Thymus (tissue), 11 donors: Measurements from ENCODE around the gene TBX18. TPM values are rescaled to one million over a fixed set of nuclear protein-coding genes. Genes with fewer than 3 reads are reported as not detected.

ENCODE experiments used
- DNase-seq, 9 donors: peaks; one replicate each; pipeline ENCODE4 v3.0.0-alpha.2; 2013; ENCODE audit warnings: low spot score in 9 of 9, low read depth in 6 of 9, missing footprints in 1 of 9
- H3K27ac ChIP-seq, 2 donors: one replicate each; pipeline ENCODE4 v1.5.1; 2013; ENCODE audit warnings: control low read depth in 1 of 2, low read depth in 1 of 2, low read length in 1 of 2, mild to moderate bottlenecking in 1 of 2, moderate library complexity in 1 of 2
- H3K27me3 ChIP-seq, 2 donors: one replicate each; pipeline ENCODE4 v1.5.1; 2013; ENCODE audit warnings: low read length in 1 of 2; ENCODE audit not compliant: control insufficient read depth in 2 of 2, insufficient read depth in 1 of 2
- H3K36me3 ChIP-seq, 2 donors: one replicate each; pipeline ENCODE4 v1.5.1; 2013; ENCODE audit warnings: low read length in 1 of 2, mild to moderate bottlenecking in 1 of 2, moderate library complexity in 1 of 2; ENCODE audit not compliant: control insufficient read depth in 2 of 2, insufficient read depth in 2 of 2
- H3K4me1 ChIP-seq, 2 donors: one replicate each; pipeline ENCODE4 v1.5.1; 2013; ENCODE audit warnings: low read length in 2 of 2; ENCODE audit not compliant: control insufficient read depth in 2 of 2, insufficient read depth in 2 of 2
- H3K4me3 ChIP-seq, 2 donors: one replicate each; pipeline ENCODE4 v1.5.1; 2013; ENCODE audit warnings: low read length in 2 of 2, control low read depth in 1 of 2, mild to moderate bottlenecking in 1 of 2
- H3K9me3 ChIP-seq, 2 donors: one replicate each; pipeline ENCODE4 v1.5.1; 2013; ENCODE audit warnings: low read length in 1 of 2, mild to moderate bottlenecking in 1 of 2; ENCODE audit not compliant: control insufficient read depth in 2 of 2, insufficient read depth in 1 of 2
- WGBS: extraction: QIAGEN DNeasy Blood & Tissue Kit; methylation state at CpG from one replicate; pipeline ENCODE4 v1.1.7; 2013; 5-methylcytosine and 5-hydroxymethylcytosine counted together
- polyA plus RNA-seq: library from polyadenylated mRNA; stranded (reverse); fragments of 200-250 nt; gene quantifications from one replicate; pipeline ENCODE4 v1.2.3, GENCODE V29; 2013
- total RNA-seq: library from RNA; stranded (reverse); fragments of 120-200 nt; gene quantifications from one replicate; pipeline ENCODE4 v1.2.4, GENCODE V29; 2013
- donor health status: healthy.

The TBX18 gene
- total and polyA plus RNA-seq, 2 donors: 0.90 to 1.3 TPM

DNA sequence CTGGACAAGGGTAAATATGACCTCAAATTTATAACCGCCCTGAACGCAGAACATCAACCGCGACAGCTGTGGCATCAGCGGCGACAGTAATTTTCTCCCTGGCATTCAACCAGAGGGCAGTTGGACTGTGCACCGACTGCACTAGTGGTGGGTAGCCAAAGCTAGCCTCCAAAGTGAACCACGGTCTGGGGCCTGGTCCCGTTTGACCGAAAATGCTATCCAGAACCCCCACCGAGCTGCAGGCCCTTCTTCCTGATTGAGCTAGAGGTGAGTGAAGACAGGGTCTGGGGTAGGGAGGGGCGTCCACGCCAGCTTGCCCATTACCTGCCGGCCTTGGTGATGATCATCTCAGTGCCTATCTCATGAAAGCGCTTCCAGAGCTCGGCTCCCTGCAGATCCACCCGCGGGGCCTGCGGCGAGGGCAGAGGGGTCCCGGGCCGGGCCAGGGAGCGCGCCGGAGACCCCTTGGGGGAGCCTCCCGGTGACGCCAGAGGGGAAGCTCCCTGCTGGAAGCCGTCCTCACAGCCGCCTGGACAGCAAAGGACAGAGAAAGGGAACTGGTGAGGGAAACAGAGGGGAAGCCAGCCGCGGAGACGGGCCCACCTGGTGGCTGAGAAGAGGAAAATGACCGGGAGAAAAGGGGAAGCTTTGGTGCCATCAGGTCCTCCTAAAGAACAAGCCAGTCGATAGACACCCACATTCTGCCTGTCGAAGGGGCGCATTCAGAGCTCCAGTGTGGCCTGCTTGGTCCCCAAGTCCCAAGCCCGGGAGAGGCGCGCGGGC lies 2.0 kb downstream of the TBX18 start:
- H3K27ac ChIP-seq: peak overlapping the region in 1 of 2 donors; percentile 17
- WGBS: 6% methylated on average over 40 of the region's 40 CpGs
- H3K9me3 ChIP-seq: peaks cover 1 to 29% of the 10 kb centered on the region in 2 donors
- peaks cover 51 to 80% of the 10 kb centered on the region in 2 donors for H3K27me3 ChIP-seq
- no peaks in the 10 kb centered on the region for H3K36me3 ChIP-seq
- peak overlapping the region in 1 of 2 donors; percentile 13 for H3K4me3 ChIP-seq
- DNase-seq: no peak
- peaks cover 0 to 16% of the 10 kb centered on the region in 2 donors for H3K4me1 ChIP-seq

- peaks cover 16 to 45% of the 10 kb centered on the region in 2 donors for H3K27me3 ChIP-seq
- no peaks in the 10 kb centered on the region for H3K36me3 ChIP-seq
- peaks cover 0 to 4% of the 10 kb centered on the region in 2 donors for H3K9me3 ChIP-seq
- H3K27ac ChIP-seq: no peak overlapping the region
- DNase-seq: no peak
- no peak overlapping the region for H3K4me3 ChIP-seq
- H3K4me1 ChIP-seq: peaks cover 0 to 2% of the 10 kb centered on the region in 2 donors
Observed at GRCh38 chr6:84758486-84758885, 5.9 kb downstream of the TBX18 start.

- no peak overlapping the region for H3K4me3 ChIP-seq
- peaks cover 3 to 29% of the 10 kb centered on the region in 2 donors for H3K27me3 ChIP-seq
- no peak for DNase-seq
- H3K4me1 ChIP-seq: no peaks in the 10 kb centered on the region
- no peak overlapping the region for H3K27ac ChIP-seq
- H3K9me3 ChIP-seq: no peaks in the 10 kb centered on the region
- H3K36me3 ChIP-seq: no peaks in the 10 kb centered on the region
- 88% methylated on average over 6 of the region's 6 CpGs for WGBS
Observed at GRCh38 chr6:84756877-84757276, 7.5 kb downstream of the TBX18 start.

DNA sequence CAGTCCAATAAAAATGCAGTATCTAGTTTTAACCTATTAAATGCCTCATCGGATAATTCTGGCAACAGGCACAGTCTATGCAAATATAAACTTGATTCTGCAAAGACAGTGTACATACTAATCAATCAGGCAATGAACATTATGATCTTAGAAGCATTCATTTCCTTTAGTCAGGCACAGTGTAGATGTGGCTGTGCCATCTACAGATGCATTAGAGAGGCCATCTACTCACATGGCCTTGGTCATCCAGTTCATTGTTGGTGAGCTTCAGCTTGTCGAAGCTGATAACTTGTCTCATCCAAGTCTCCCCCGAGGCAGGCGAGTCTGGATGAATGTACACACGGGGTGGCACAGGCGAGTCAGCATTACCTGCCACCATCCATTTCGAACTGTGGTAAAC lies 7.9 kb downstream of the TBX18 start:
- WGBS: 89% methylated on average over 7 of the region's 7 CpGs
- DNase-seq: no peak
- Histone ChIP-seq H3K4me1 (no peaks in the 10 kb centered on the region), H3K27me3 (peaks cover 2 to 25% of the 10 kb centered on the region in 2 donors), H3K36me3 (no peaks in the 10 kb centered on the region), H3K4me3 (no peak overlapping the region), H3K27ac (no peak overlapping the region), H3K9me3 (no peaks in the 10 kb centered on the region)

- WGBS: 81% methylated on average over 1 of the region's 1 CpG
- Histone ChIP-seq H3K27ac (no peak overlapping the region), H3K4me1 (no peaks in the 10 kb centered on the region)
Observed at GRCh38 chr6:84753173-84753572, 11.2 kb downstream of the TBX18 start.

GRCh38 chr6:84752118-84752850 lies 12.1 kb downstream of the TBX18 start:
- no peak for DNase-seq
- Histone ChIP-seq H3K4me3 (no peak overlapping the region), H3K27me3 (peaks cover 0 to 5% of the 10 kb centered on the region in 2 donors), H3K36me3 (no peaks in the 10 kb centered on the region), H3K9me3 (no peaks in the 10 kb centered on the region), H3K27ac (no peak overlapping the region), H3K4me1 (no peaks in the 10 kb centered on the region)
- WGBS: 87% methylated on average over 5 of the region's 5 CpGs

More at GRCh38 chr6:84753173-84753572, 11.2 kb downstream of the TBX18 start:
- no peak overlapping the region for H3K4me3 ChIP-seq
- H3K36me3 ChIP-seq: no peaks in the 10 kb centered on the region
- peaks cover 0 to 8% of the 10 kb centered on the region in 2 donors for H3K27me3 ChIP-seq
- no peak for DNase-seq
- no peaks in the 10 kb centered on the region for H3K9me3 ChIP-seq

GRCh38 chr6:84749181-84749580 lies 15.2 kb downstream of the TBX18 start:
- no peaks in the 10 kb centered on the region for H3K36me3 ChIP-seq
- no peaks in the 10 kb centered on the region for H3K4me1 ChIP-seq
- no peaks in the 10 kb centered on the region for H3K9me3 ChIP-seq
- H3K27me3 ChIP-seq: no peaks in the 10 kb centered on the region
- no peak overlapping the region for H3K27ac ChIP-seq
- no peak overlapping the region for H3K4me3 ChIP-seq
- no peak for DNase-seq

- Histone ChIP-seq H3K27me3 (no peaks in the 10 kb centered on the region), H3K4me1 (no peaks in the 10 kb centered on the region), H3K27ac (no peak overlapping the region), H3K4me3 (no peak overlapping the region), H3K9me3 (no peaks in the 10 kb centered on the region), H3K36me3 (no peaks in the 10 kb centered on the region)
- DNase-seq: no peak
- WGBS: 73% methylated on average over 2 of the region's 2 CpGs
Observed at GRCh38 chr6:84748376-84748775, 16.0 kb downstream of the TBX18 start.

DNA sequence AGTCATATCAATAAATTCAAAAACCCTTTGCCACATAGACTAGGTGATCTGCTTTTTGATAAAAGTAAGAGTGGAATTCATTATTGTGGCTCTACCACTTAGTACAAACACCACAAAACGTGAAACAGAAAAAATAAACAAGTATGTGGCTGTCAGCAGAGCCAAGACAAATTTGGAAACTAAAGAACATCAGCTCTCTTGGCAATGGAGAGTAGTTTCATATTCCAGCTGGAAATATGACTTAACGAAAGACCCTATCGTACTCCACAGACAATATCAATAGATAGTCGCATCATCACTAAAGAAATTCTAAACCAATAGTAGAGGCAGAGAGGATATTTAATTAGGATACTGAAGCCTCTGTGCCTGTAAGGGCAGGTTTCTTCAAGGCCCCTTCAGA lies 20.8 kb downstream of the TBX18 start:
- no peaks in the 10 kb centered on the region for H3K36me3 ChIP-seq
- no peaks in the 10 kb centered on the region for H3K4me1 ChIP-seq
- no peak overlapping the region for H3K27ac ChIP-seq
- DNase-seq: no peak
- H3K4me3 ChIP-seq: no peak overlapping the region
- WGBS: 83% methylated on average over 4 of the region's 4 CpGs
- no peaks in the 10 kb centered on the region for H3K9me3 ChIP-seq
- H3K27me3 ChIP-seq: no peaks in the 10 kb centered on the region
